ENCODE results near the gene TPRX2. TPM values are rescaled to one million over a fixed set of nuclear protein-coding genes. Genes with fewer than 3 reads are reported as not detected.

Gene TPRX2
- total and polyA plus RNA-seq, 2 experiments from 2014 or later, result not detected

DNA sequence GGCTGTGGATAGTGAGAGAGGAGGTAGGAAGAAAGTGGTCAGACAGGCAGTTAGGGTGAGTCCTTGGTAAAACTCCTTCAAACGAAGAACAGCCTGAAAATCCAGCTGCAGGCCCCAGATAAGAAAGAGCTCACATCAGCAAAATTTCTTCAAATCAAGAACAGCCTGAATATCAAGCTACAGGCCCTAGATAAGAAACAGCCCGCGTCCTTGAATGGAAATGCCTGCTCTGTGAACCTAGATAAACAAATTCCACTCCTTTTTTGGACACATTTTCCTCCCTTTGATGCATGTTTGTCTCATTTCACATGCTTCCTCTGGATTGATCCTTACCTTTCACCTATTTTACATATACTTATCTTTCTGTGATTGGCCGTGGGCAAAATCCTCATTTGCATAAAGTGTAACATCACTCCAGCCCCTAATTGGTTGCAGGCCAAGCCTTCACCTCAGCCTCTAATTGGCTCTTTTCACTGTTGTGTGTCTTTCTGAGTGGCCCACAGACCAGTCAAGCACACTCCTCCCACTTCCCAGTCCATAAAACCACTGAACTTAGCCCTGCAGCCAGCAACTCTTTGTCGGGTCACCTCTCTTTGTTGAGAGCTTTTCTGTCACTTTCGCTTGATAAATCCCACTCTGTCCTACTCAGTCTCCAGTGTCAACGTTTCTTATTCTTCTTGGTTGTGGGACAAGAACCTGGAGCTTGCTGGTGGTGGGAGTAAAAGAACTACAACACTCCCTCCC is 33.1 kb downstream of the TPRX2 start:
- Mint-ChIP-seq H3K36me3 (ENCODE audit: low read depth) (peaks cover 16% of the 10 kb centered on the region), H3K9me3 (peaks cover 26% of the 10 kb centered on the region), H3K27me3 (ENCODE audit: insufficient read depth, low read depth, poor library complexity) (peaks cover under 1% of the 10 kb centered on the region), H3K4me3 (no peak overlapping the region), H3K27ac (no peak overlapping the region), H3K4me1 (no peaks in the 10 kb centered on the region)
- H3K79me2 ChIP-seq (replicated peaks; ENCODE audit: insufficient read depth), result no peaks in the 10 kb centered on the region
- H3K4me1 ChIP-seq (ENCODE audit: insufficient read depth), result no peaks in the 10 kb centered on the region
- ATAC-seq, result no peak
- H3K36me3 ChIP-seq (ENCODE audit: insufficient read depth), result no peaks in the 10 kb centered on the region
- TF ChIP-seq ZNF462 (CRISPR knock-in tag; IDR thresholded peaks at IDR 0.05) (no peak), NANOG (IDR thresholded peaks at IDR 0.05; ENCODE audit: borderline replicate concordance) (no peak), JUNB (IDR thresholded peaks at IDR 0.05; ENCODE audit: unreplicated experiment) (no peak), ZNF331 (CRISPR knock-in tag; IDR thresholded peaks at IDR 0.05; ENCODE audit: low read depth) (no peak), EZH2phosphoT487 (IDR thresholded peaks at IDR 0.05; ENCODE audit: unreplicated experiment) (no peak), CREB1 (CRISPR knock-in tag; IDR thresholded peaks at IDR 0.05; ENCODE audit: low read depth) (no peak), POLR2AphosphoS5 (IDR thresholded peaks at IDR 0.05; ENCODE audit: low read depth) (no peak), REST (IDR thresholded peaks at IDR 0.05; ENCODE audit: unreplicated experiment) (no peak), EZH2 (IDR thresholded peaks at IDR 0.05; ENCODE audit: low read depth, unreplicated experiment) (no peak), STAT1 (IDR thresholded peaks at IDR 0.05; ENCODE audit: unreplicated experiment) (no peak)
- TF ChIP-seq, protein P1, sequence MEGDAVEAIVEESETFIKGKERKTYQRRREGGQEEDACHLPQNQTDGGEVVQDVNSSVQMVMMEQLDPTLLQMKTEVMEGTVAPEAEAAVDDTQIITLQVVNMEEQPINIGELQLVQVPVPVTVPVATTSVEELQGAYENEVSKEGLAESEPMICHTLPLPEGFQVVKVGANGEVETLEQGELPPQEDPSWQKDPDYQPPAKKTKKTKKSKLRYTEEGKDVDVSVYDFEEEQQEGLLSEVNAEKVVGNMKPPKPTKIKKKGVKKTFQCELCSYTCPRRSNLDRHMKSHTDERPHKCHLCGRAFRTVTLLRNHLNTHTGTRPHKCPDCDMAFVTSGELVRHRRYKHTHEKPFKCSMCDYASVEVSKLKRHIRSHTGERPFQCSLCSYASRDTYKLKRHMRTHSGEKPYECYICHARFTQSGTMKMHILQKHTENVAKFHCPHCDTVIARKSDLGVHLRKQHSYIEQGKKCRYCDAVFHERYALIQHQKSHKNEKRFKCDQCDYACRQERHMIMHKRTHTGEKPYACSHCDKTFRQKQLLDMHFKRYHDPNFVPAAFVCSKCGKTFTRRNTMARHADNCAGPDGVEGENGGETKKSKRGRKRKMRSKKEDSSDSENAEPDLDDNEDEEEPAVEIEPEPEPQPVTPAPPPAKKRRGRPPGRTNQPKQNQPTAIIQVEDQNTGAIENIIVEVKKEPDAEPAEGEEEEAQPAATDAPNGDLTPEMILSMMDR (conservative IDR thresholded peaks at IDR 0.05; ENCODE audit: low read depth in 2 of 2), result no peak
- TF ChIP-seq, protein P2, sequence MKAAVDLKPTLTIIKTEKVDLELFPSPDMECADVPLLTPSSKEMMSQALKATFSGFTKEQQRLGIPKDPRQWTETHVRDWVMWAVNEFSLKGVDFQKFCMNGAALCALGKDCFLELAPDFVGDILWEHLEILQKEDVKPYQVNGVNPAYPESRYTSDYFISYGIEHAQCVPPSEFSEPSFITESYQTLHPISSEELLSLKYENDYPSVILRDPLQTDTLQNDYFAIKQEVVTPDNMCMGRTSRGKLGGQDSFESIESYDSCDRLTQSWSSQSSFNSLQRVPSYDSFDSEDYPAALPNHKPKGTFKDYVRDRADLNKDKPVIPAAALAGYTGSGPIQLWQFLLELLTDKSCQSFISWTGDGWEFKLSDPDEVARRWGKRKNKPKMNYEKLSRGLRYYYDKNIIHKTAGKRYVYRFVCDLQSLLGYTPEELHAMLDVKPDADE (IDR thresholded peaks at IDR 0.05), result no peak
- H3F3A ChIP-seq (replicated peaks; ENCODE audit: low read depth), result no peaks in the 10 kb centered on the region
- no peak overlapping the region for H3K27ac ChIP-seq (ENCODE audit: low read depth)
- H3K4me2 ChIP-seq, result no peak overlapping the region
- no peak overlapping the region for H2AFZ ChIP-seq
- no peak overlapping the region for H3K4me3 ChIP-seq
- no peaks in the 10 kb centered on the region for H3K9me2 ChIP-seq (ENCODE audit: insufficient read depth)
- no peaks in the 10 kb centered on the region for H3K27me3 ChIP-seq (ENCODE audit: insufficient read depth)
- peak; percentile 15 for DNase-seq (ENCODE audit: low spot score)
- H4K20me1 ChIP-seq (replicated peaks; ENCODE audit: insufficient read depth), result no peaks in the 10 kb centered on the region

All from GM23338 (cell line).